HG02943 (cell line): ENCODE measurements around the gene NEFH.
"Not testable (repeated sequence)": the region's sequence is repeated elsewhere in the genome, so short reads cannot be mapped to it uniquely, and the experiment has no call there.

Experiments
- ATAC-seq: cut with Tn5 transposase; IDR thresholded peaks from one replicate; pipeline ENCODE4 v1.9.1; 2021; ENCODE audit warnings: mild to moderate bottlenecking, low read depth, moderate library complexity; ENCODE audit not compliant: unreplicated experiment

The NEFH gene

GRCh38 chr22:29489127-29489780 is 9.2 kb downstream of the NEFH start:
- ATAC-seq, result not testable (repeated sequence)

DNA sequence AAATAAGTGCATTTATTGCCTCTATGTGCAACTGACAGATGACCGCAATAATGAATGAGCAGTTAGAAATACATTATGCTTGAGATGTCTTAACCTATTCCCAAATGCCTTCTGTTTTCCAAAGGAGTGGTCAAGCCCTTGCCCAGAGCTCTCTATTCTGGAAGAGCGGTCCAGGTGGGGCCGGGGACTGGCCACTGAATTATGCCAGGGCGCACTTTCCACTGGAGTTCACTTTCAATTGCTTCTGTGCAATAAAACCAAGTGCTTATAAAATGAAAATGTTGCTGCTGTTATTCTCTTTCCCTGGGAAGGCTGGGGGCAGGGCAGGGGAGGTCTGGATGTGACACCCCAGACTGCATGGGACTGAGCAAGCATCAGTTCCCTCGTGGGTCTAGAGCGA is 11.0 kb downstream of the NEFH start:
- ATAC-seq, result no peak

- no peak for ATAC-seq
Measured at GRCh38 chr22:29493636-29494035, 13.6 kb downstream of the NEFH start.

- ATAC-seq, result no peak
Measured at GRCh38 chr22:29499852-29500251, 19.8 kb downstream of the NEFH start.

GRCh38 chr22:29503811-29504372 is 23.9 kb downstream of the NEFH start:
- ATAC-seq, result no peak

DNA sequence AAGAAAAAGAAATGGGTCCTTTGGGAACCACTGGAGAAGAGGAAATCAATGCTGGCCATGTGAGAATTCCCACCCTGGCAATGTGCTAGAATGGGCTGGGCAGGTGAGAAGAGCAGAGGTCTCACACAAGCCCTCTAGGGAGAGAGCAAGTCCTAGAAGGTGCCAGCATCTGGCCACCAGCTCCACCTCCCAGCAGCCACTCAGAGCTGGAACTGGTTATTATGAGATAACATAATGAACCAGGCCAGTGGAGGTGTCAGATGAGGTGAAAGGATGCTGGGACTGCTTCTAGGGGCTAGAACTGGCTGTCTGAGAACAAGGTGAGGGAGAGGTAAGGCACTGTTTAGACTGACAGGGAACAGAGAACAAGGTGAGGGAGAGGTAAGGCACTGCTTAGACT is 29.3 kb downstream of the NEFH start:
- no peak for ATAC-seq

GRCh38 chr22:29509815-29510214 is 29.8 kb downstream of the NEFH start:
- ATAC-seq, result no peak

GRCh38 chr22:29510542-29510941 is 30.5 kb downstream of the NEFH start:
- no peak for ATAC-seq

- ATAC-seq, result no peak
Measured at GRCh38 chr22:29511126-29511862, 31.3 kb downstream of the NEFH start.

DNA sequence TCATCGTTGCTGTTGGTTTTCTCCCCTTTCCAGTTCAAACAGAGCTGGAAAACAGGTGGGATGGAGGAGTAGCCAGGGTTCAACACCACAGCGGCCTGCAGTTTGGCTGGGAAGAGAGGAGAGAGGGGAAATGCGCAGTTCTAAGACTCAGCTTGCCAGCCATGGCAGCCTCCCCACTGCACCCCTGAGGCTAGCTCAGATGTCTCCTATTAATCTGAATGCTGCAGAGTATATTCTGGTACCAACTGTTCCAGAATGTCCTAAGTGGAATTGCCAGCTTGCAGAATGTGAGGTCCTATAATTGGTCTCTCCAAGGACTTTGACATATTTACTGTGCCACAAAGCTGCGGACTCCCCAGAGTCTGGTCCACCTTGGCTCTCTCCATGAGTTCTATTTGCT is 32.0 kb downstream of the NEFH start:
- no peak for ATAC-seq

DNA sequence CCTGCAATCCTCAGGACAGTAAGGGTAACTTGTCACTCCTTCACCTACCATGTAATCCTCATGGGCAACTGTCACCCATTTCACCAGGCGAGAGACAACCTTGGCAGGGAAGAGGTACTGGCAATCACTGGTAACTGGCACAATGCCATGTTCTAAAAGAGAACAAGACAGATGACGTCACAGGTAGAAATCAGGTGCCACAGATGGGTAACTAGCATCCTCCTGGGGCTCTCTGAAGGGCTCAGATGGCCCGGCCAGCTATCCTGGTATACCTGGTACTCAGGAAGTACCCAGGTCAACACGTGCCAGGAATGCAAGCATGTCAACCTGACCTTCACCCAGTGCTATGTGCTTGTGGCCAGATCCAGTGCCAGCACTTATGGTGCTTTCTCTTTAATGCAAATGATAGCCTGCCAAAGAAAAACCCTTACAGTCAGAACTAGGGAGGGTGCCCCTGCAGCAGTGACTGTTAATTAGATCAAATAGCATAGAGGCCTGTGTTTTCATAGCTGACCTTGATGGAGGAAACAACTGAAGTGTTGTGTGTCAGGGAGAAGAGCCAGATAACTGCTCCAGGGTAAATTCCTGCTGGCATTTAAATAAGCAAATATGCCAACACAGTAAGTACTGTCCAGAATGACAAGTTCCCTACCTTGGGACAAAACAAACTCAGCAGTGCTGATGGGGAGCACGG is 37.3 kb downstream of the NEFH start:
- ATAC-seq, result no peak

DNA sequence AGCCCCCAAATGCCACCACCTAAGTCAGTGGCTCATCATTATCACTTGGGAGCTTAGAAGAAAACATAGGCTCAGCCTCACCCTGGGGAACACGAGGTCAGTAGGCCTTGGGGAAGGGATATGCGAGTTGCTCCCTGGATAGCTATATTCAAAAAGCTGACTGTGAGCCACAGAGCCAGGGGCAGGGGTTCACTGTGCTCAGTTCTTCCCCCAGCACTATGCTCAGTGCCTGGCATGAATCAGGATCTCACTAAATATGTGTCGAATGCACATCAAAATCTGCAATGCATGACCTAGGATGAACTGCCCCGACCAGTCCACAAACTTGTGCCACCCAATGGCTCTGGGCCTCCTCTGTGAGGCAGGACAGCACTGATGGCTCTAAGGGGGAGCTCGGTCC is 38.4 kb downstream of the NEFH start:
- no peak for ATAC-seq

DNA sequence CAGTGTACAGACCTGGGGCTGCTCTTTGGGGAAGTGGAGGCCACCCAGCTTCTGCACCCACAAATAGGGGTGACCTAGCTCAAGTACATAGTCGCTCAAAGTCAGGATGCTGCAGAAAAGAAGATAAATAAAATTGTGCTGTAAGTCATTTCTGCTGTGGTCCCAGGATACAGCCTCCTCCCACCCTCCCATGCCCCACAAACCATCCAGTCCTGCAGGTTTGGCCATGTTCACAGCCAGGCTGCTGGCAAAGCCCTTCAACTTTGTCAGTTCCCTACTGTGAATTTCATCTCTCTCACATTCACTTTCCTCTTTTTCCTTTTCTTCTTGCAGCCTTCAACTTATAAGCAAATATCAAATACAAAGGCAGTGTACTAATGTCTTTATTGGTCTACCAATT is 40.0 kb downstream of the NEFH start:
- ATAC-seq, result no peak

DNA sequence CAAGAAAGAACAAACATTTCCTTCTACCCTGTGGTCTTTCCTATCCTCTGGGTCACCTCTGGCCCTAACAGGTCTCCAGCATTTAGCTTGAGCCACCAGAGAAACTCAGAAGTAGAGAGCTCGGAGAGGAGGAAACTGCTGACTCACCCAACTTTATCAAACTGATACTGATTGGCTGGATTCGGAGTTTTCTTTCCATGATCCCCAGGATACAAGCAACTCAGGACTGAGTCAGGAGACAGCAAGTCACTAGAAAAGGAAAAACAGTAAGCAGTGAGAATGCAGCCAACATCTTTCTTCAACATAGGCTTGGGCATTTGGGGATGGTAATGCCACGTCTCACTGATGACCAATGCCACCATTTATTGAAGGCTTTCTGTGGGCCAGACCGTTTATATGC is 40.8 kb downstream of the NEFH start:
- ATAC-seq, result no peak

- no peak for ATAC-seq
Measured at GRCh38 chr22:29521526-29521925, 41.5 kb downstream of the NEFH start.

GRCh38 chr22:29523761-29524160 is 43.7 kb downstream of the NEFH start:
- no peak for ATAC-seq

DNA sequence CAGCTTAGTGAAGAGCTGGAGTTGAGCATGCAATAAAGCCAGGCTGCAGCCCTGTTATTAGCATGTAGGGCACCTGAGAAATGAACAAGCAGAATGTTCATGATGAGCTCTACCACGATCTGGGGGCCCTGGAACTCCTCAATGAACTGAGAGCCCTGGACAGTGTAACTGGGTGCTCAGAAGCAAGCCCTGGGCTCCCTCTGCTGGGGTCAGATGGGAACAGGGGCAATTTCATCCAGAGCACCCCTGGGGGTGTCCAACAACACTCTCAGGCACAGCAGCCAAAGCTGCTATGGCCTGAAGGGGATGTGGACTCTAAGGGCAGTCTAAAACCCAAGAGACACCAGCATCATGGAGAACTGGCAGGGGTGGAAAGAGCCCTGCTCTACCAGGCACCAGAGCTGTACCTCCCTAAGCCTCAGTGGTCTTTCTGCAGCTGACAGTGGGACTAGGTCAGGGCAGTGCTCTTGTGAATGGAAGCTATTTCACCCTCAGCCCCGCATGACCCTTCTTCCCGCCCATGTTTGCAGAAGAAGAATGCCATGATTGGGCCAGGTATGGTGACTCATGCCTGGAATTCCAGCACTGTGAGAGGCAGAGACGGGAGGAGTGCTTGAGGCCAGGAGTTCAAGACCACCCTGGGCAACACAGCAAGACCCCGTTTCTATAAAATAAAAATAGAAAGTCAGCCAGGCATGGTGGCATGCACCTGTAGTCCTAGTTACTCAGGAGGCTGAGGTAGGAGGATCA is 44.6 kb downstream of the NEFH start:
- ATAC-seq, result no peak

DNA sequence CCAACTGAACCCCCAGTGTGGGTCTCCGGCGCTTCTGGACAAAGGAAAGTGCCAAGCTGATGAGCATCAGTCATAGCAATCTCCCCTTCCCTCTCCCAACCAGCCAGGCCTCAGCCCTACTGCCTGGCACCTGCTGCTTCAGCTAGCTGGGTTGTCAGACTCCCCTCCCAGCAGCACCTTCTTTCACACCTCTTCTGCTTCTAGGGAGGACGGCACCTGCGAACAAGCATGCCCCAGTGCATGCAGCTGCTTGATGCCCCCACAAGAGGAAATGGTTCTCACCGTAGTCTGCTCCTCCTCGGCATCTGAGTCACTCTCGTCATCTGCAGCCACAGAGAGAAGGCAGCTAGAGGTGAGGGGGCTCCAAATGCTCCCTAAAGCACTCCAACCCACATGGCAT is 48.1 kb downstream of the NEFH start:
- ATAC-seq, result no peak

DNA sequence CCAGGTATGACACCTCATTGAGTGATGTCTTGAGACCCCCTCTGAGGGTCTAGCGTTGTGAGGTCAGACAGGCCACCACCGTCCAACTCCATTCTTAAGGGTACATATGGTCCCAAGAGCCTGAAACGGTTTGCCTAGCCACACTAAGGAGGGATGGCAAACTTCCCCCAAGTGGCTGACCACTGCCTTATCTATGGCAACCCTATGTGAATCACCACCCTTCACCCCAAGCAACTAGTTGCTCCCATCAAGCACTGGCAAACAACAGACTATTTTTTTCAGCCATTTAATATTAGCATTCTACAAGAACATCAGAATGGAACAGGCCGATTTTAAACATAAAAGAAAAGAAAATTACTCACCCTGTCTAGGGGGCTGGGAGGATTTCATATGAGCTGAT is 50.7 kb downstream of the NEFH start:
- no peak for ATAC-seq

DNA sequence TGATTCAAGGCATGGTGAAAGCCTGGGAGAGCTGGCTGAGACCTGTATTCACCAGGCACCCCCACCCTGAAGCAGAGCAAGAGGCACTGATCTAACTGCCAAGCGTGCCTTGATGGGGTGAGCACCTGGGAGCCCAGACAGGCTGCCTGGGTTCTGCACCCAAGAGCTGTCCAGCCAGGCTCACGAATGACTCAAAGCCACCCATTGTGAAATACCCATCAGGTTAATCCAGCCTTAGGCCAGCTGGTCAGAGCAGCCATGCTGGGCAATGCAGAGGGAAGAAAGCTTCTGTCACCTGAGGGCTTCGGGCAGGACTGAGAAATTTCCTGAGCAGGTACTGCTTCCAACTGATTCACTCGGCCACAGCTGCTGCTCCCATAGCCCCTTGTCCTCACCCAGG is 51.4 kb downstream of the NEFH start:
- no peak for ATAC-seq

DNA sequence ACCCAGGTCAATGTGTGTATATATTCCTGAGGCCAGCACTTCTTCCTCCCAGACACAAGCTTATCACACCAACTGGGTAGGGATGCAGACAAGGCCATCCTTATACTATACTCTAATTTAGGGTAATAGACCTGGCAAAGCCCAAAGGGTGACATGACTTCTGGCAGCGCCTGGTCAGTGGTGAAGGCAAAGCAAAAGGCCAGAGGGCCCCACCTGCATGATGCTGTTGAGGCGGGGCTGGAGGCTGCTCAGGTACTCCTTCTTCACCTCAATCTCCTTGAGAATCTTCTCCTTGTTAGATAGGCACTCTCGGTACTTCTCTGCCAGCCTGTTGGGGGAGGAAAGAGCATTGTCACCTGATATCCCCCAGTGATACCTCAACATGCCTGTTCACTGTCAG is 56.4 kb downstream of the NEFH start:
- ATAC-seq, result no peak
